Nephron (organoid): ENCODE data around the gene ATF7.
A peak's percentile ranks its signal among the peaks of the same experiment; 100 is the strongest.

Experiments used
- H3K27ac Mint-ChIP-seq, 3 experiments: 2 replicates each; pipeline ENCODE4 v1.8.0; 2020; ENCODE audit warnings: mixed read lengths in 3 of 3, mild to moderate bottlenecking in 2 of 3, moderate library complexity in 1 of 3
- H3K27me3 Mint-ChIP-seq: 2 replicates; pipeline ENCODE4 v1.8.0; 2021; ENCODE audit warnings: low read depth, mild to moderate bottlenecking, moderate library complexity, mixed read lengths
- H3K36me3 Mint-ChIP-seq: 2 replicates; pipeline ENCODE4 v1.8.0; 2020; ENCODE audit warnings: low read depth, mixed read lengths
- H3K4me1 Mint-ChIP-seq: 2 replicates; pipeline ENCODE4 v1.8.0; 2020; ENCODE audit warnings: mixed read lengths
- H3K4me3 Mint-ChIP-seq, 3 experiments: 2 replicates each; pipeline ENCODE4 v1.8.0; 2020; ENCODE audit warnings: mild to moderate bottlenecking in 3 of 3, mixed read lengths in 3 of 3, moderate library complexity in 2 of 3
- H3K9me3 Mint-ChIP-seq: 2 replicates; pipeline ENCODE4 v1.8.0; 2020; ENCODE audit warnings: mixed read lengths
- CTCF ChIP-seq, 3 experiments: fragments of 200-600 bp; sonication (generic); IDR thresholded peaks; one replicate each; pipeline ENCODE4 v1.5.0; 2021; ENCODE audit warnings: antibody characterized with exemption in 3 of 3; ENCODE audit not compliant: unreplicated experiment in 3 of 3

The ATF7 gene

GRCh38 chr12:53461059-53461458, 165.1 kb downstream of the ATF7 start:
- Mint-ChIP-seq H3K4me1 (peaks cover 39% of the 10 kb centered on the region), H3K4me3 (peak overlapping the region in 1 of 3 experiments; percentile 17), H3K27ac (peak overlapping the region in 1 of 3 experiments; percentile 36), H3K36me3 (peaks cover 89% of the 10 kb centered on the region), H3K27me3 (no peaks in the 10 kb centered on the region), H3K9me3 (no peaks in the 10 kb centered on the region)
- no peak for TF ChIP-seq CTCF (IDR thresholded peaks at IDR 0.05; ENCODE audit: unreplicated experiment in 3 of 3)

- H3K27me3 Mint-ChIP-seq: no peaks in the 10 kb centered on the region
- H3K9me3 Mint-ChIP-seq: no peaks in the 10 kb centered on the region
- no peak overlapping the region for H3K4me3 Mint-ChIP-seq
Measured at GRCh38 chr12:53459097-53459496, 167.1 kb downstream of the ATF7 start.

More at GRCh38 chr12:53459097-53459496, 167.1 kb downstream of the ATF7 start:
- H3K4me1 Mint-ChIP-seq: peaks cover 42% of the 10 kb centered on the region
- H3K27ac Mint-ChIP-seq: peak overlapping the region in 1 of 3 experiments; percentile 53
- no peak for TF ChIP-seq CTCF (IDR thresholded peaks at IDR 0.05; ENCODE audit: unreplicated experiment in 3 of 3)
- peaks cover 90% of the 10 kb centered on the region for H3K36me3 Mint-ChIP-seq
